Tibial nerve (tissue), 4 donors: ENCODE data around the gene GPC3. TPM values are rescaled to one million over a fixed set of nuclear protein-coding genes. Genes with fewer than 3 reads are reported as not detected.
A peak's percentile ranks its signal among the peaks of the same experiment; 100 is the strongest.

ENCODE experiments used
- DNase-seq, 2 donors: peaks; one replicate each; pipeline ENCODE4 v3.0.0-alpha.2; 2019; ENCODE audit warnings: low spot score in 2 of 2
- H3K27ac ChIP-seq, 4 donors: fragments of 200-600 bp; sonication (generic) in 3 of 4; one replicate each; pipeline ENCODE4 v1.5.1; 2017 to 2019; ENCODE audit warnings: mild to moderate bottlenecking in 1 of 4
- H3K27me3 ChIP-seq, 2 donors: fragments of 200-600 bp; sonication (generic) in 1 of 2; one replicate each; pipeline versions ENCODE4 v1.5.1 to v1.6.0; 2017 to 2019
- H3K36me3 ChIP-seq, 3 donors: fragments of 200-600 bp; sonication (generic); one replicate each; pipeline ENCODE4 v1.5.1; 2018 to 2019
- H3K4me1 ChIP-seq, 4 donors: fragments of 200-600 bp; sonication (generic) in 3 of 4; one replicate each; pipeline ENCODE4 v1.5.1; 2017 to 2019
- H3K4me3 ChIP-seq, 4 donors: fragments of 200-600 bp; sonication (generic) in 3 of 4; one replicate each; pipeline ENCODE4 v1.5.1; 2017 to 2019; ENCODE audit warnings: mild to moderate bottlenecking in 1 of 4, moderate library complexity in 1 of 4
- H3K9me3 ChIP-seq, 4 donors: fragments of 200-600 bp; sonication (generic) in 3 of 4; one replicate each; pipeline ENCODE4 v1.5.1; 2017 to 2019
- EP300 ChIP-seq, 2 donors: sonication (generic); formaldehyde crosslinking; IDR thresholded peaks; one replicate each; pipeline ENCODE4 v1.6.1; 2017; ENCODE audit warnings: antibody characterized with exemption in 2 of 2, mild to moderate bottlenecking in 1 of 2
- POLR2A ChIP-seq, 2 donors: fragments of 450-650 bp; IDR thresholded peaks; one replicate each; pipeline ENCODE4 v1.6.1; 2017; ENCODE audit warnings: antibody characterized with exemption in 2 of 2, mild to moderate bottlenecking in 2 of 2, moderate library complexity in 2 of 2
- WGBS, 2 donors: methylation state at CpG; one replicate each; pipeline ENCODE4 v1.1.5; 2018; 5-methylcytosine and 5-hydroxymethylcytosine counted together
- total RNA-seq, 4 donors: library from RNA; depleted of rRNA; stranded (reverse); fragments of >200 nt; gene quantifications; one replicate each; pipeline ENCODE4 v1.1.0, GENCODE V29; 2016
- TF ChIP-seq, protein P1 (sequence below), 5 experiments: fragments of 200-600 bp in 3 of 5; fragments of 450-650 bp in 2 of 5; sonication (generic) in 3 of 5; IDR thresholded peaks; one replicate each; pipeline ENCODE4 v1.5.1; 2016 to 2019; ENCODE audit warnings: antibody characterized with exemption in 5 of 5, mild to moderate bottlenecking in 3 of 5, moderate library complexity in 2 of 5

Gene GPC3
- total RNA-seq, 4 donors from 2014 or later: 60.5 to 116 (median 72.8) TPM

DNA sequence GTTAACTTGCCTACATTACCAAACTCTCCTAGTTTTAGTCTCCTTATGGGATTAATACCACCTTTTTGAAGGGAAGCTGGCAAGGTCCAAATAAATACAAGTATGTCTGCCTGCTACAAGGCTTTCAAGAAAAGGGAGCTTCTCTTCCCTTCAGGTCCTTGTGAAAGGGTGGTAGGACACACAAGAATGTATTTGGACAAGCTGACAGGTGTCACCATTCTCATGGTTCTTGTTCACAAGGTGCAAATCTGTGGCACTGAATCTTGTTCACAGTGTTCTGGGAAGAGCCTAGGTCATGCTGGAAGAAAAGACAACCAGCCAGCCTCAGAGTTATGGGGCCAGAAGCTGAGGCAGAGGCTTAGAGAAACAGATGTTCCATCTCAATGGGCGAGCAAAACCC lies 41.9 kb downstream of the GPC3 start:
- H3K36me3 ChIP-seq: no peaks in the 10 kb centered on the region
- WGBS, 2 donors: 80 to 93% methylated on average over 1 of the region's 1 CpG
- no peak for DNase-seq
- TF ChIP-seq, protein P1, sequence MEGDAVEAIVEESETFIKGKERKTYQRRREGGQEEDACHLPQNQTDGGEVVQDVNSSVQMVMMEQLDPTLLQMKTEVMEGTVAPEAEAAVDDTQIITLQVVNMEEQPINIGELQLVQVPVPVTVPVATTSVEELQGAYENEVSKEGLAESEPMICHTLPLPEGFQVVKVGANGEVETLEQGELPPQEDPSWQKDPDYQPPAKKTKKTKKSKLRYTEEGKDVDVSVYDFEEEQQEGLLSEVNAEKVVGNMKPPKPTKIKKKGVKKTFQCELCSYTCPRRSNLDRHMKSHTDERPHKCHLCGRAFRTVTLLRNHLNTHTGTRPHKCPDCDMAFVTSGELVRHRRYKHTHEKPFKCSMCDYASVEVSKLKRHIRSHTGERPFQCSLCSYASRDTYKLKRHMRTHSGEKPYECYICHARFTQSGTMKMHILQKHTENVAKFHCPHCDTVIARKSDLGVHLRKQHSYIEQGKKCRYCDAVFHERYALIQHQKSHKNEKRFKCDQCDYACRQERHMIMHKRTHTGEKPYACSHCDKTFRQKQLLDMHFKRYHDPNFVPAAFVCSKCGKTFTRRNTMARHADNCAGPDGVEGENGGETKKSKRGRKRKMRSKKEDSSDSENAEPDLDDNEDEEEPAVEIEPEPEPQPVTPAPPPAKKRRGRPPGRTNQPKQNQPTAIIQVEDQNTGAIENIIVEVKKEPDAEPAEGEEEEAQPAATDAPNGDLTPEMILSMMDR (IDR thresholded peaks at IDR 0.05): no peak
- TF ChIP-seq EP300 (IDR thresholded peaks at IDR 0.05) (no peak), POLR2A (IDR thresholded peaks at IDR 0.05) (no peak)
- peaks cover 0 to 28% of the 10 kb centered on the region in 2 donors for H3K27me3 ChIP-seq
- H3K9me3 ChIP-seq: no peaks in the 10 kb centered on the region
- H3K4me3 ChIP-seq: no peak overlapping the region
- no peak overlapping the region for H3K27ac ChIP-seq
- no peaks in the 10 kb centered on the region for H3K4me1 ChIP-seq

DNA sequence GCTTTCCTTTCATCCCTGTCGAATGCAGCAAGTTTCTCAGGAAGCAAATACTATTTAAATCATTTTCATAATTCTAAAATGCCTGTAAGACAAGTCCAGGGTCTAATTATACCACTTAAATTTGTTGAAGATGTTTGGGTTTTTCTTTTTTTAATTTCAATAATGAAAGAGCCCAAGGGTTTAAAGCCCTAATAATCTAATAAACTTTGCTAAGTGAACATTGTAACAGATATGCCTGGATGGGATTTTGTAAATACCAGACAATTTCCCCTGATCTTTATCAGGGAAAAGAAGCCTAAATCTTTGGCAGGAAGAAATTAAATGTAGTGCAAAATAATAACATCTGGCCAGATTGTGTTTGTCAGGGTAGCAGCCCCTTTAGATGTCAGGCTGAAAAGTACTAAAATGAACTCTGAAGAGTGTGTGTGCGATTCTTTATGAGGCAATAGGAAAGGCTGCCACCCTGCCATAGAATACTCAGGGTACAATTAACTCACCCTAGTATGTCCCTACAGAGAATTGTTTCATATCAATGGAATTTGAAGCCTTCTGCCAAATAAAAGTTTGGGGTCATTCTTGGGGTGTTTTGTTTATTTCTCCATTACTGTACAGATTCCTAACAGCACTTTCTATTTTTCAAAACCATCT lies 45.6 kb downstream of the GPC3 start:
- Histone ChIP-seq H3K27me3 (peaks cover 0 to 5% of the 10 kb centered on the region in 2 donors), H3K4me1 (no peaks in the 10 kb centered on the region), H3K9me3 (no peaks in the 10 kb centered on the region), H3K27ac (peak overlapping the region in 1 of 4 donors; percentile 33), H3K4me3 (no peak overlapping the region), H3K36me3 (no peaks in the 10 kb centered on the region)
- WGBS, 2 donors: 52 to 59% methylated on average over 2 of the region's 2 CpGs
- TF ChIP-seq EP300 (IDR thresholded peaks at IDR 0.05): no peak
- TF ChIP-seq, protein P1 (IDR thresholded peaks at IDR 0.05): no peak
- no peak for TF ChIP-seq POLR2A (IDR thresholded peaks at IDR 0.05)
- DNase-seq: no peak

DNA sequence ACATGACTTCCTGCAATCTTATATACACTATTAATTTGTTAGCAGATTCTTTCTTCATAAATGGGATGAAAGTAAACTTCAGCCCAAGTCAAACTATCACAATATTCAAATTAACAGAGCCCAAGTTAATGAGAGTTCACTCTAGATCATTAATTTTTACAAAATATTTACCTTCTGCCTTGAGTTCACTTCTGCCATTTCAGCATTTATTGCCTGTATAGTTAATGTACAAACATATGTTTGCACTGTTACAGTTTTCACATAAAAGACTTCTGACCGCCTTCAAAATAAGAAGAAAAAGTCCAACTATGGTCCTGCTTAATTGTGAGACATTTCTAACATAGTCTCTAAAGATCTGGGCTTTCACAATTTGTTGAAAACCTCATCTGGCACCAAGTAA lies 46.9 kb downstream of the GPC3 start:
- 67 to 86% methylated on average over 1 of the region's 1 CpG for WGBS, 2 donors

DNA sequence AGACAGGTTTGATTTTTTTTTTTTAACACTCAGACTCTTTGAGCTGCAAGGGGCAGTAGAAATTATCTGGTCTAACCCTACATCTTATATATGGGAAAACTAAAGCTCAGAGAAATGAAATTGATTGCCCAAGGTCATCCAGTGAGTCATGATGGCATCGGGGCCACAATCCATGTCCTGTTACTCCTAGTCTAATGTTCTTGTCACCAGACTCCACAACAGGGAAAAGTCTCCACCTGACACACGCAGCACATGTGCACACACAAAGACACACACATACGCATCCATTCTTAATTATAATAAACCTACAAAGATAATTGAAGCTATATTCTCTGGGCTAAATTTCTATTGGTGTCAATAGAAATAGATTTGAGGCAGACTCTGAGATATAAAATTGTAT lies 48.4 kb downstream of the GPC3 start:
- H3K27me3 ChIP-seq: peaks cover 0 to 4% of the 10 kb centered on the region in 2 donors
- no peak for DNase-seq
- H3K9me3 ChIP-seq: no peaks in the 10 kb centered on the region
- TF ChIP-seq EP300 (IDR thresholded peaks at IDR 0.05) (no peak), POLR2A (IDR thresholded peaks at IDR 0.05) (no peak)
- TF ChIP-seq, protein P1 (IDR thresholded peaks at IDR 0.05): no peak
- H3K27ac ChIP-seq: no peak overlapping the region
- H3K4me3 ChIP-seq: no peak overlapping the region
- no peaks in the 10 kb centered on the region for H3K36me3 ChIP-seq
- 89 to 94% methylated on average over 3 of the region's 3 CpGs for WGBS, 2 donors
- H3K4me1 ChIP-seq: no peaks in the 10 kb centered on the region

More for the DNA sequence above, 46.9 kb downstream of the GPC3 start:
- H3K27me3 ChIP-seq: peaks cover 0 to 4% of the 10 kb centered on the region in 2 donors
- no peak for DNase-seq
- no peak overlapping the region for H3K27ac ChIP-seq
- no peak overlapping the region for H3K4me3 ChIP-seq
- no peaks in the 10 kb centered on the region for H3K4me1 ChIP-seq
- no peaks in the 10 kb centered on the region for H3K36me3 ChIP-seq
- H3K9me3 ChIP-seq: no peaks in the 10 kb centered on the region
- TF ChIP-seq EP300 (IDR thresholded peaks at IDR 0.05): no peak
- no peak for TF ChIP-seq POLR2A (IDR thresholded peaks at IDR 0.05)
- TF ChIP-seq, protein P1 (IDR thresholded peaks at IDR 0.05): no peak

GRCh38 chrX:133935076-133935475 lies 50.3 kb downstream of the GPC3 start:
- DNase-seq: no peak
- Histone ChIP-seq H3K4me1 (no peaks in the 10 kb centered on the region), H3K36me3 (no peaks in the 10 kb centered on the region), H3K27ac (no peak overlapping the region), H3K27me3 (peaks cover 0 to 4% of the 10 kb centered on the region in 2 donors), H3K4me3 (no peak overlapping the region), H3K9me3 (no peaks in the 10 kb centered on the region)
- TF ChIP-seq EP300 (IDR thresholded peaks at IDR 0.05): no peak
- TF ChIP-seq, protein P1 (IDR thresholded peaks at IDR 0.05): no peak
- TF ChIP-seq POLR2A (IDR thresholded peaks at IDR 0.05): no peak
- 42 to 51% methylated on average over 4 of the region's 4 CpGs for WGBS, 2 donors
